GM19372 (cell line): Measurements from ENCODE around the gene XPC.

Experiments used
- ATAC-seq: cut with Tn5 transposase; IDR thresholded peaks from one replicate; pipeline ENCODE4 v1.9.1; 2021; ENCODE audit warnings: mild to moderate bottlenecking, low read depth, moderate library complexity; ENCODE audit not compliant: unreplicated experiment

Gene XPC

GRCh38 chr3:14138109-14138877 is 40.1 kb downstream of the XPC start:
- ATAC-seq, result no peak

- no peak for ATAC-seq
Measured at GRCh38 chr3:14137445-14137844, 41.0 kb downstream of the XPC start.

- no peak for ATAC-seq
Measured at GRCh38 chr3:14137004-14137403, 41.4 kb downstream of the XPC start.

GRCh38 chr3:14135581-14135980 is 42.8 kb downstream of the XPC start:
- no peak for ATAC-seq

- no peak for ATAC-seq
Measured at GRCh38 chr3:14134291-14134690, 44.1 kb downstream of the XPC start.

DNA sequence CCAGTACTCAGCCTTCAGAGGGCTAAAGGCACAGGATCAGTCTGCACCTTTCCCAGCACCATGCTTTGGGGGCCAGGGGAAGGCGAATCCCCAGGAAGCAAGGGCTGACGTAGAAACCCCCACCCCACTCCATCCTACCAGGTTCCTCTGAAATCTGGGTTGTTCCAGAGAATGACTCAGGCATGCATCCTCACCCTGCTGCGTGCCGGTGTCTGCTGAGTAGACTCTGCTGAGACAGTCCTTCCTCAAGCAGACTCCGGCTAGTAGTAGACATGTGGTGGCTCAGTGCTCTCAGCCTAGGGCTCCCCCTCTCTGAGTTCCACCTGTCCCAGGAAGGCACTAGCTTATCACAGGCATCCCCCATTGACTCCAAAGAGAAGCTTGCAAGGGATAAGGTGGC is 44.5 kb downstream of the XPC start:
- ATAC-seq, result no peak

DNA sequence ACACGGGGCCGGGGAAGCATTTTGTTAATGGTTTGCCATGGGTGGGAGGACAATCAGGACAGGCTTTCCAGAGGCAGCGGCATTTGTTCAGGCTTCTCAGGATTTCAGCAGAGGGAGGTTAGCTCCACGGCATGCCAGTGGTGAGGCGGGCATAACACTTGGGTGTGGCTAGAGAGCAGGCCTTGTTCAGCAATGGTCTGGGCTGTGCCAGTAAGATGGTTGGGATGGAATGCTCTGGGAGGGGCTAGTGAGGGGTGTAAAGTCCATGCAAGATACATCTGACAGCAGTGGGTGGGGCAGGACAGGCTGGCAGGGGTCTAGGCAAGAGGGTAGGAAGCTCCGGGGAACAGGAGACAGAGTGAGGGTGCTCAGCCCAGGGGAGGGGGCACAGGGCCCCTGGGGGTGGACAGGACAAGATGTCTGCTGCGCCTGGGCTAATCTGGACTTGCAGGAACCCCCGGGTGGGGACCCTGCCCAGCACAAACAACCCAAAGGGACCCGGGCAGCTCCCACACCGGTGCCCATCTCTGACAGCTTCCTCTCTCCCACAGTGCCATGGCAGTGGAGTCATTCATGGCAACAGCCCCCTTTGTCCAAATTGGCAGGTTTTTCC is 45.1 kb downstream of the XPC start:
- ATAC-seq, result no peak

GRCh38 chr3:14132689-14133088 is 45.7 kb downstream of the XPC start:
- no peak for ATAC-seq

- no peak for ATAC-seq
Measured at GRCh38 chr3:14132120-14132519, 46.3 kb downstream of the XPC start.

- no peak for ATAC-seq
Measured at GRCh38 chr3:14131134-14131533, 47.3 kb downstream of the XPC start.

- no peak for ATAC-seq
Measured at GRCh38 chr3:14130707-14131106, 47.7 kb downstream of the XPC start.

- ATAC-seq, result no peak
Measured at GRCh38 chr3:14130230-14130629, 48.2 kb downstream of the XPC start.

GRCh38 chr3:14129296-14129695 is 49.1 kb downstream of the XPC start:
- ATAC-seq, result no peak

DNA sequence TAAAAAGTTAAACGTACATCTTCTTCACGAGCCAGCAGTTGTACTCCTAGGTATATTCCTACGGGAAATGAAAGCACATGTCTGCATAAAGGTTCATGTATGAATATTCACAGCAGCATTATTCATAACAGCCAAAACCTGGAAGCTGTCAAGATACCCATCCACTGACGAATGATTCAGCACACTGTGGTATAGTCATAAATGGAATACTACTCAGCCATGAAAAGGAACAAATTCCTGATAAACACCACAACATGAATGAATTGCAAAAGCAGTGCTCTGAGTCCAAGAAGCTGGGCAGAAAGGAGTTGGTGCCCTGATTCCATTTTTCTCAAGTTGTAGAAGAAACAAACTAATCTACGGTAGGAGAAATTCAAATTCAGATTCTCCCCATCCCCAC is 49.7 kb downstream of the XPC start:
- no peak for ATAC-seq

- ATAC-seq, result no peak
Measured at GRCh38 chr3:14127516-14128161, 50.8 kb downstream of the XPC start.

- no peak for ATAC-seq
Measured at GRCh38 chr3:14126887-14127505, 51.4 kb downstream of the XPC start.

GRCh38 chr3:14126017-14126886 is 52.1 kb downstream of the XPC start:
- no peak for ATAC-seq

DNA sequence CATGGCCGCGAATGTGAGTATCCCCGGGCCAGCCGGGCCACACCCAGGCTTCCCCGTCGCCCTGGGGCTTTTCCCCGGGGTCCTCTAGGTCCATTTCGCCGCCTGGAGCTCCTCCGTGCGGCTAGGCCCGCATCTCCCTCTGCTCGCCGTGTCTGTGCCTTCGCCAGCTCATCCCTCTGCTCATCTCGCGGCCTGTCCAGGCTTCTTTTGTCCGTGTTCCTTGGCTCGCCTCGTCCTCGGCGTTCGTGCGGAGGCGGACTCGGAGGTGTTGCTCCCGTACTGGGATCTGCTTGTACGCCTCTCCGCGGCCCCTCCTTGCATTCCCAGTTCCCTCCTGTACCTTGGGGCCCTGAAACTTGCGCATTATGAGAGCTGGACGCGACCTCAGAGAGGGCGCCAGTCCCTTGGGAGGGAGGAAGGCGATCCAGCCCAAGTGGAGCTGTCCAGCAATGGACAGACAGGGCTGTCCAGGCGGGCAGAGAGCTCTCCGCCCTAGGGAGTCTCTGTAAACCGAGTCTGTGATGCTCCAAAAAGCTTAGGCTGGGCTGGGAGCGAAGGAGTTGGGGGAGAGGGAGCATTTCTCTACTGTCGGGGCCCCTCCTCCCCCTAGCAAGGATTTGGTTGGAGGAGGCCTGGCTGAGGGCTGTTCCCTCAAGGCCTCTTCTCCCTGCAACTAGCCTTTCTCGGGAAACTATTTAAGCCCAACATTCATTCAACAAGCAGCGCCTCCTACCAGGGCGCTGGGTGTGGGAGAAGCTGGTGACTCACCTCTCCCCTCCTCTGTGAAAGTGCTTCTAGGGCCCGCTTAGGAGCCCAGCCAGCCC is 53.0 kb downstream of the XPC start:
- peak; percentile 27 for ATAC-seq

GRCh38 chr3:14124615-14125192 is 53.7 kb downstream of the XPC start, which contains the start of the genes CHCHD4 and TMEM43:
Gene CHCHD4, minus strand, starts transcription at chr3:14124870. Its CDS starts 194 bp downstream, at chr3:14124676.
Gene TMEM43, plus strand, starts transcription at chr3:14125052. Its CDS starts 142 bp downstream, at chr3:14125194.
- ATAC-seq, result peak; percentile 87
